ENCODE results near the gene RIC3. TPM values are rescaled to one million over a fixed set of nuclear protein-coding genes. Genes with fewer than 3 reads are reported as not detected.
A peak's percentile ranks its signal among the peaks of the same experiment; 100 is the strongest.

The RIC3 gene
- 1 to 10 TPM in 3 of 4 donors, under 1 TPM in 1; 0.45 to 3.7 (median 1.8) TPM for polyA plus RNA-seq
- long read RNA-seq, donor 1, partial matches to known transcripts, result 0 of 3 reads
- long read RNA-seq, donor 1, other reads (novel, unspliced or antisense), result 0 of 3 reads
- long read RNA-seq, donor 2, partial matches to known transcripts, result 0 of 1 reads
- long read RNA-seq, donor 2, other reads (novel, unspliced or antisense), result 0 of 1 reads
- long read RNA-seq, donor 3, result 0 reads
- long read RNA-seq, donor 4, result 0 reads
- long read RNA-seq, donor 5, result 0 reads
- long read RNA-seq, donor 6, result 0 reads
- long read RNA-seq, donor 7, result 0 reads
- long read RNA-seq, donor 8, result 0 reads
- long read RNA-seq, donor 9, partial matches to known transcripts, result 0 of 2 reads
- long read RNA-seq, donor 9, other reads (novel, unspliced or antisense), result 0 of 2 reads
- long read RNA-seq, donor 10, transcript RIC3-204 (2 exons, 1,300 nt), result major isoform, 6 of 7 reads
- long read RNA-seq, donor 10, partial matches to known transcripts, result 0 of 7 reads
- long read RNA-seq, donor 10, other reads (novel, unspliced or antisense), result 0 of 7 reads

- no peaks in the 10 kb centered on the region for H3K9me3 ChIP-seq (ENCODE audit: control insufficient read depth in 2 of 2, insufficient read depth in 1 of 2, low read depth in 1 of 2, low read length in 1 of 2)
- FAIRE-seq, result no peak
- no peaks in the 10 kb centered on the region for H3K36me3 ChIP-seq (ENCODE audit: control insufficient read depth in 3 of 3, insufficient read depth in 2 of 3, low read depth in 1 of 3, low read length in 3 of 3)
- H3K27ac ChIP-seq (ENCODE audit: low read depth in 1 of 3, low read length in 2 of 3), result no peak within 1 kb of the TSS
- peak within 1 kb of the TSS; percentile 34 to 42 (median 39) for H3K4me3 ChIP-seq (ENCODE audit: low read depth in 1 of 3, low read length in 3 of 3)
- 3 to 6% (median 4%) methylated on average over 52 to 62 of the region's 62 CpGs for WGBS, 3 donors
- peaks cover 0 to 27% (median 7%) of the 10 kb centered on the region in 3 donors for H3K27me3 ChIP-seq (ENCODE audit: control insufficient read depth in 3 of 3, insufficient read depth in 3 of 3, low read length in 3 of 3)
- H3K4me1 ChIP-seq (ENCODE audit: control insufficient read depth in 3 of 3, insufficient read depth in 2 of 3, low read depth in 1 of 3, low read length in 2 of 3), result no peaks in the 10 kb centered on the region
- peak; percentile 3 to 28 for DNase-seq
These were observed at the start of gene RIC3 for GRCh38 chr11:8168485-8169257. Gene RIC3 (minus strand): TSS chr11:8169025. CDS start chr11:8168989, 36 bp downstream.

GRCh38 chr11:8218409-8218808, 49.6 kb upstream of the RIC3 start:
- Histone ChIP-seq H3K27ac (ENCODE audit: low read depth in 1 of 3, low read length in 2 of 3) (no peak overlapping the region), H3K27me3 (ENCODE audit: control insufficient read depth in 3 of 3, insufficient read depth in 3 of 3, low read length in 3 of 3) (peaks cover 0 to 9% (median 0%) of the 10 kb centered on the region in 3 donors), H3K36me3 (ENCODE audit: control insufficient read depth in 3 of 3, insufficient read depth in 2 of 3, low read depth in 1 of 3, low read length in 3 of 3) (no peaks in the 10 kb centered on the region), H3K4me1 (ENCODE audit: control insufficient read depth in 3 of 3, insufficient read depth in 2 of 3, low read depth in 1 of 3, low read length in 2 of 3) (peaks cover 0 to 5% (median 0%) of the 10 kb centered on the region in 3 donors), H3K4me3 (ENCODE audit: low read depth in 1 of 3, low read length in 3 of 3) (no peak overlapping the region), H3K9me3 (ENCODE audit: control insufficient read depth in 2 of 2, insufficient read depth in 1 of 2, low read depth in 1 of 2, low read length in 1 of 2) (no peaks in the 10 kb centered on the region)
- WGBS, 3 donors, result 68 to 81% (median 71%) methylated on average over 4 of the region's 4 CpGs
- no peak for DNase-seq
- no peak for FAIRE-seq

- Histone ChIP-seq H3K27ac (ENCODE audit: low read depth in 1 of 3, low read length in 2 of 3) (no peak overlapping the region), H3K36me3 (ENCODE audit: control insufficient read depth in 3 of 3, insufficient read depth in 2 of 3, low read depth in 1 of 3, low read length in 3 of 3) (no peaks in the 10 kb centered on the region), H3K27me3 (ENCODE audit: control insufficient read depth in 3 of 3, insufficient read depth in 3 of 3, low read length in 3 of 3) (peaks cover 0 to 9% (median 0%) of the 10 kb centered on the region in 3 donors), H3K4me3 (ENCODE audit: low read depth in 1 of 3, low read length in 3 of 3) (no peak overlapping the region), H3K9me3 (ENCODE audit: control insufficient read depth in 2 of 2, insufficient read depth in 1 of 2, low read depth in 1 of 2, low read length in 1 of 2) (no peaks in the 10 kb centered on the region), H3K4me1 (ENCODE audit: control insufficient read depth in 3 of 3, insufficient read depth in 2 of 3, low read depth in 1 of 3, low read length in 2 of 3) (peaks cover 0 to 5% (median 0%) of the 10 kb centered on the region in 3 donors)
- FAIRE-seq, result no peak
- WGBS, 3 donors, result 77 to 83% (median 82%) methylated on average over 11 of the region's 11 CpGs
- DNase-seq, result no peak
These were observed 49.1 kb upstream of the RIC3 start for GRCh38 chr11:8217926-8218325.

GRCh38 chr11:8217136-8217535, 48.3 kb upstream of the RIC3 start:
- no peak for FAIRE-seq
- peaks cover 0 to 10% (median 0%) of the 10 kb centered on the region in 3 donors for H3K27me3 ChIP-seq (ENCODE audit: control insufficient read depth in 3 of 3, insufficient read depth in 3 of 3, low read length in 3 of 3)
- WGBS, 3 donors, result 70 to 74% (median 72%) methylated on average over 4 of the region's 4 CpGs

GRCh38 chr11:8213376-8213775, 44.6 kb upstream of the RIC3 start:
- FAIRE-seq (no peak), DNase-seq (no peak)
- no peaks in the 10 kb centered on the region for H3K36me3 ChIP-seq (ENCODE audit: control insufficient read depth in 3 of 3, insufficient read depth in 2 of 3, low read depth in 1 of 3, low read length in 3 of 3)
- H3K9me3 ChIP-seq (ENCODE audit: control insufficient read depth in 2 of 2, insufficient read depth in 1 of 2, low read depth in 1 of 2, low read length in 1 of 2), result no peaks in the 10 kb centered on the region
- no peak overlapping the region for H3K27ac ChIP-seq (ENCODE audit: low read depth in 1 of 3, low read length in 2 of 3)
- WGBS, 3 donors, result 31 to 65% (median 48%) methylated on average over 4 of the region's 4 CpGs
- no peaks in the 10 kb centered on the region for H3K4me1 ChIP-seq (ENCODE audit: control insufficient read depth in 3 of 3, insufficient read depth in 2 of 3, low read depth in 1 of 3, low read length in 2 of 3)
- peaks cover 0 to 13% (median 4%) of the 10 kb centered on the region in 3 donors for H3K27me3 ChIP-seq (ENCODE audit: control insufficient read depth in 3 of 3, insufficient read depth in 3 of 3, low read length in 3 of 3)
- H3K4me3 ChIP-seq (ENCODE audit: low read depth in 1 of 3, low read length in 3 of 3), result no peak overlapping the region

More at GRCh38 chr11:8217136-8217535, 48.3 kb upstream of the RIC3 start:
- H3K9me3 ChIP-seq (ENCODE audit: control insufficient read depth in 2 of 2, insufficient read depth in 1 of 2, low read depth in 1 of 2, low read length in 1 of 2), result no peaks in the 10 kb centered on the region
- no peak overlapping the region for H3K27ac ChIP-seq (ENCODE audit: low read depth in 1 of 3, low read length in 2 of 3)
- peaks cover 0 to 5% (median 0%) of the 10 kb centered on the region in 3 donors for H3K4me1 ChIP-seq (ENCODE audit: control insufficient read depth in 3 of 3, insufficient read depth in 2 of 3, low read depth in 1 of 3, low read length in 2 of 3)
- no peak overlapping the region for H3K4me3 ChIP-seq (ENCODE audit: low read depth in 1 of 3, low read length in 3 of 3)
- DNase-seq, result no peak
- no peaks in the 10 kb centered on the region for H3K36me3 ChIP-seq (ENCODE audit: control insufficient read depth in 3 of 3, insufficient read depth in 2 of 3, low read depth in 1 of 3, low read length in 3 of 3)

GRCh38 chr11:8209208-8209807, 40.5 kb upstream of the RIC3 start:
- Histone ChIP-seq H3K4me3 (ENCODE audit: low read depth in 1 of 3, low read length in 3 of 3) (no peak overlapping the region), H3K9me3 (ENCODE audit: control insufficient read depth in 2 of 2, insufficient read depth in 1 of 2, low read depth in 1 of 2, low read length in 1 of 2) (no peaks in the 10 kb centered on the region), H3K27me3 (ENCODE audit: control insufficient read depth in 3 of 3, insufficient read depth in 3 of 3, low read length in 3 of 3) (peaks cover 0 to 31% (median 17%) of the 10 kb centered on the region in 3 donors), H3K36me3 (ENCODE audit: control insufficient read depth in 3 of 3, insufficient read depth in 2 of 3, low read depth in 1 of 3, low read length in 3 of 3) (no peaks in the 10 kb centered on the region), H3K4me1 (ENCODE audit: control insufficient read depth in 3 of 3, insufficient read depth in 2 of 3, low read depth in 1 of 3, low read length in 2 of 3) (no peaks in the 10 kb centered on the region), H3K27ac (ENCODE audit: low read depth in 1 of 3, low read length in 2 of 3) (no peak overlapping the region)
- 55 to 64% (median 62%) methylated on average over 4 of the region's 4 CpGs for WGBS, 3 donors
- DNase-seq (no peak), FAIRE-seq (no peak)

GRCh38 chr11:8207080-8208000, 38.5 kb upstream of the RIC3 start:
- no peaks in the 10 kb centered on the region for H3K9me3 ChIP-seq (ENCODE audit: control insufficient read depth in 2 of 2, insufficient read depth in 1 of 2, low read depth in 1 of 2, low read length in 1 of 2)
- no peak for FAIRE-seq
- 34 to 50% (median 44%) methylated on average over 20 of the region's 20 CpGs for WGBS, 3 donors
- no peak for DNase-seq
- no peaks in the 10 kb centered on the region for H3K4me1 ChIP-seq (ENCODE audit: control insufficient read depth in 3 of 3, insufficient read depth in 2 of 3, low read depth in 1 of 3, low read length in 2 of 3)
- H3K27me3 ChIP-seq (ENCODE audit: control insufficient read depth in 3 of 3, insufficient read depth in 3 of 3, low read length in 3 of 3), result peaks cover 0 to 29% (median 17%) of the 10 kb centered on the region in 3 donors
- H3K4me3 ChIP-seq (ENCODE audit: low read depth in 1 of 3, low read length in 3 of 3), result no peak overlapping the region
- H3K36me3 ChIP-seq (ENCODE audit: control insufficient read depth in 3 of 3, insufficient read depth in 2 of 3, low read depth in 1 of 3, low read length in 3 of 3), result no peaks in the 10 kb centered on the region
- peak overlapping the region in 1 of 3 donors; percentile 28 for H3K27ac ChIP-seq (ENCODE audit: low read depth in 1 of 3, low read length in 2 of 3)
